Upper lobe of left lung (tissue), 6 donors: ENCODE data around the gene HAAO. TPM values are rescaled to one million over a fixed set of nuclear protein-coding genes. Genes with fewer than 3 reads are reported as not detected.

Experiments used
- ATAC-seq, 2 donors: fragments of 200-7000 bp; cut with Tn5 transposase; one replicate each; pipeline ENCODE4 v1.9.1; 2022; ENCODE audit warnings: mild to moderate bottlenecking in 2 of 2, moderate library complexity in 2 of 2; ENCODE audit not compliant: low FRiP score in 2 of 2
- DNase-seq, 2 donors: peaks; one replicate each; pipeline ENCODE4 v3.0.0-alpha.2; 2019 to 2020
- H3K27ac ChIP-seq, 4 donors: fragments of 200-600 bp; sonication (generic); one replicate each; pipeline ENCODE4 v1.5.1; 2016 to 2019
- H3K27me3 ChIP-seq, 4 donors: fragments of 200-600 bp; sonication (generic); one replicate each; pipeline ENCODE4 v1.5.1; 2017 to 2019
- H3K36me3 ChIP-seq, 4 donors: fragments of 200-600 bp; sonication (generic); one replicate each; pipeline ENCODE4 v1.5.1; 2016 to 2019
- H3K4me1 ChIP-seq, 4 donors: fragments of 200-600 bp; sonication (generic); one replicate each; pipeline ENCODE4 v1.5.1; 2018 to 2019
- H3K4me3 ChIP-seq, 4 donors: fragments of 200-600 bp; sonication (generic); one replicate each; pipeline ENCODE4 v1.5.1; 2017 to 2019; ENCODE audit warnings: mild to moderate bottlenecking in 2 of 4, moderate library complexity in 1 of 4
- H3K9me3 ChIP-seq, 4 donors: fragments of 200-600 bp; sonication (generic); one replicate each; pipeline ENCODE4 v1.5.1; 2018 to 2019
- CTCF ChIP-seq, 6 experiments: fragments of 450-650 bp in 4 of 6; fragments of 200-600 bp in 2 of 6; sonication (generic) in 2 of 6; IDR thresholded peaks; one replicate each; pipeline ENCODE4 v1.5.1; 2016 to 2019; ENCODE audit warnings: antibody characterized with exemption in 6 of 6
- EP300 ChIP-seq, 4 donors: sonication (generic); formaldehyde crosslinking; IDR thresholded peaks; one replicate each; pipeline ENCODE4 v1.5.1; 2017; ENCODE audit warnings: antibody characterized with exemption in 4 of 4, control low read depth in 2 of 4
- POLR2A ChIP-seq, 4 donors: fragments of 450-650 bp; IDR thresholded peaks; one replicate each; pipeline ENCODE4 v1.5.1; 2016 to 2017; ENCODE audit warnings: antibody characterized with exemption in 4 of 4, mild to moderate bottlenecking in 2 of 4
- POLR2AphosphoS5 ChIP-seq, 2 donors: sonication (generic); formaldehyde crosslinking; IDR thresholded peaks; one replicate each; pipeline ENCODE4 v1.5.1; 2017; ENCODE audit warnings: antibody characterized with exemption in 2 of 2
- WGBS, 2 donors: methylation state at CpG; one replicate each; pipeline ENCODE4 v1.1.5; 2017 to 2018; 5-methylcytosine and 5-hydroxymethylcytosine counted together
- total RNA-seq, 6 donors: library from RNA; depleted of rRNA in 4 of 6; stranded (reverse); fragments of >200 nt in 4 of 6; gene quantifications; one replicate each; pipeline versions ENCODE4 v1.1.0 to v1.2.1, GENCODE V29; 2016 to 2021
- donor health status: DM: no; HTN: no; CAD: no; lungs with moderate emphysema.
- donor health status: DM: no; HTN: yes; CAD: no; lungs with severe emphysema.

The HAAO gene
- total RNA-seq, 6 donors from 2014 or later: 1.8 to 9.4 (median 7.1) TPM

DNA sequence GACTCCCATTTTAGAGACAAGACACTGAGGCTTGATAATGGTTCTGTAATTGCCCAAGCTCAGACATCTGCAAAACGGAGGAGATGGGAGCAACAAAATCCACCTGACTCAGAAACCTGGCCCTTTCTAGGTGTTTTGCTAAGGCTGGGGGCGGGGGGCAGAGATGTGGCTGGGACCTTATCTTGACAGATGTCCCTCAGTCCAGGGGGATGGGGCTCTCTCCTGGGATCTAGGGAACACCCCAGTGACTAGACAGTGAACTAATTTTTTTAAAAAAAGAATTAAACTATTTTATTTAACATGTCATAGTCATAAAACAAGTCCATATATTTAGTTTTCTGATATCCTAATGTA lies 32.0 kb upstream of the HAAO start:
- no peaks in the 10 kb centered on the region for H3K9me3 ChIP-seq
- WGBS, 2 donors: 86% methylated on average over 2 of the region's 2 CpGs
- no peak for ATAC-seq
- DNase-seq: no peak
- no peaks in the 10 kb centered on the region for H3K27me3 ChIP-seq
- H3K4me3 ChIP-seq: no peak overlapping the region
- H3K4me1 ChIP-seq: peaks cover 5 to 19% (median 11%) of the 10 kb centered on the region in 4 donors
- TF ChIP-seq POLR2AphosphoS5 (IDR thresholded peaks at IDR 0.05) (no peak), POLR2A (IDR thresholded peaks at IDR 0.05) (no peak), CTCF (IDR thresholded peaks at IDR 0.05) (no peak), EP300 (IDR thresholded peaks at IDR 0.05) (no peak)
- no peak overlapping the region for H3K27ac ChIP-seq
- no peaks in the 10 kb centered on the region for H3K36me3 ChIP-seq

GRCh38 chr2:42823744-42824453 lies 31.5 kb upstream of the HAAO start:
- TF ChIP-seq CTCF (IDR thresholded peaks at IDR 0.05) (no peak), POLR2AphosphoS5 (IDR thresholded peaks at IDR 0.05) (no peak), POLR2A (IDR thresholded peaks at IDR 0.05) (no peak), EP300 (IDR thresholded peaks at IDR 0.05) (no peak)
- WGBS, 2 donors: 75 to 76% methylated on average over 11 of the region's 11 CpGs

GRCh38 chr2:42819160-42819559 lies 26.8 kb upstream of the HAAO start:
- Histone ChIP-seq H3K4me1 (no peaks in the 10 kb centered on the region), H3K27me3 (no peaks in the 10 kb centered on the region), H3K9me3 (no peaks in the 10 kb centered on the region), H3K27ac (no peak overlapping the region), H3K4me3 (no peak overlapping the region), H3K36me3 (no peaks in the 10 kb centered on the region)
- DNase-seq (no peak), ATAC-seq (no peak)
- TF ChIP-seq CTCF (IDR thresholded peaks at IDR 0.05) (no peak), EP300 (IDR thresholded peaks at IDR 0.05) (no peak), POLR2A (IDR thresholded peaks at IDR 0.05) (no peak), POLR2AphosphoS5 (IDR thresholded peaks at IDR 0.05) (no peak)
- WGBS, 2 donors: 68 to 74% methylated on average over 2 of the region's 2 CpGs

More at GRCh38 chr2:42823744-42824453, 31.5 kb upstream of the HAAO start:
- Histone ChIP-seq H3K4me3 (no peak overlapping the region), H3K9me3 (no peaks in the 10 kb centered on the region), H3K27ac (no peak overlapping the region), H3K36me3 (no peaks in the 10 kb centered on the region), H3K27me3 (no peaks in the 10 kb centered on the region), H3K4me1 (peaks cover 5 to 17% (median 9%) of the 10 kb centered on the region in 4 donors)
- no peak for ATAC-seq
- no peak for DNase-seq

DNA sequence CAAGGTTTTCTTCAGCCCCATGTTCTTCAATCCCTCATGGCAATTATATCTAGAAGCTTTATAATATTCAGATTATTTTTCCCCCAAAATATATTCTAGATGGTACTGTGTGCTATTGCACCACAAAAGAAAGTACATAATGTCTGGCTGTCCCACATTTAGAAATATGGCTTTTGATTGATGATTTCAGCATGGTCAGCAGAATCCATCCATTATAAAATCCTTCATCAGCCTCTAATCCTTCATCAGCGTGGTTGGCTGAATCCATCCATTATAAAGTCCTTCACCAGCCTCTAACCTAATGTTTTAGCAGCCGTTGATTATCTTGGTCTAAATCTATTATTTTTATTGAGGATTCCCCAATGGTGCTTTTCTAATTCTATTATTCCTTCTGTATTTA lies 23.3 kb upstream of the HAAO start:
- DNase-seq: no peak
- Histone ChIP-seq H3K9me3 (no peaks in the 10 kb centered on the region), H3K36me3 (no peaks in the 10 kb centered on the region), H3K27me3 (no peaks in the 10 kb centered on the region), H3K27ac (no peak overlapping the region), H3K4me1 (peaks cover 5 to 11% (median 8%) of the 10 kb centered on the region in 4 donors), H3K4me3 (no peak overlapping the region)
- 55 to 83% methylated on average over 2 of the region's 2 CpGs for WGBS, 2 donors
- ATAC-seq: no peak
- TF ChIP-seq POLR2AphosphoS5 (IDR thresholded peaks at IDR 0.05) (no peak), CTCF (IDR thresholded peaks at IDR 0.05) (no peak), POLR2A (IDR thresholded peaks at IDR 0.05) (no peak), EP300 (IDR thresholded peaks at IDR 0.05) (no peak)

- ATAC-seq (no peak), DNase-seq (no peak)
- no peak overlapping the region for H3K27ac ChIP-seq
- TF ChIP-seq POLR2AphosphoS5 (IDR thresholded peaks at IDR 0.05) (no peak), EP300 (IDR thresholded peaks at IDR 0.05) (no peak), POLR2A (IDR thresholded peaks at IDR 0.05) (no peak), CTCF (IDR thresholded peaks at IDR 0.05) (no peak)
- H3K9me3 ChIP-seq: no peaks in the 10 kb centered on the region
- H3K4me1 ChIP-seq: peaks cover 12 to 21% (median 17%) of the 10 kb centered on the region in 4 donors
- H3K27me3 ChIP-seq: no peaks in the 10 kb centered on the region
- H3K36me3 ChIP-seq: no peaks in the 10 kb centered on the region
- 74 to 82% methylated on average over 2 of the region's 2 CpGs for WGBS, 2 donors
- H3K4me3 ChIP-seq: no peak overlapping the region
Measured at GRCh38 chr2:42813763-42814162, 21.4 kb upstream of the HAAO start.
